ENCODE results near the gene LAYN. TPM values are rescaled to one million over a fixed set of nuclear protein-coding genes. Genes with fewer than 3 reads are reported as not detected.

LAYN gene
- 366 and 437 TPM in 2 replicates for polyA plus RNA-seq (2012; rRNA removed)
- 389 and 422 TPM in 2 replicates for polyA plus RNA-seq (2012; cell fraction: cytosol; rRNA removed)
- 219 and 356 TPM in 2 replicates for polyA plus RNA-seq (2012; cell fraction: nucleus; rRNA removed)

- Histone ChIP-seq H3K4me2 (peak within 1 kb of the TSS; percentile 94), H3K79me2 (ENCODE audit: insufficient read depth) (peaks cover 62% of the 10 kb centered on the region), H3K27me3 (ENCODE audit: insufficient read depth) (no peaks in the 10 kb centered on the region), H3K4me1 (ENCODE audit: control insufficient read depth in 1 of 2, insufficient read depth in 2 of 2, low read depth in 1 of 2, low read length in 1 of 2) (peaks cover 12 to 34% of the 10 kb centered on the region in 2 experiments; a peak in 3 of 4 replicates), H3K4me3 (ENCODE audit: low read depth in 2 of 2, low read length in 1 of 2) (peak within 1 kb of the TSS; percentile 80 to 82), H2AFZ (ENCODE audit: low read depth) (peak within 1 kb of the TSS; percentile 57), H3F3A (replicated peaks; ENCODE audit: insufficient read depth) (peaks cover 11% of the 10 kb centered on the region), H3K9me2 (no peaks in the 10 kb centered on the region), H3K36me3 (replicated peaks in 1 of 2; ENCODE audit: control insufficient read depth in 1 of 2, insufficient read depth in 2 of 2, low read length in 1 of 2) (peaks cover 25 to 35% of the 10 kb centered on the region in 2 experiments), H3K9me3 (no peaks in the 10 kb centered on the region), H4K20me1 (ENCODE audit: insufficient read depth) (peaks cover 12% of the 10 kb centered on the region), H3K27ac (ENCODE audit: low read depth in 2 of 2, low read length in 1 of 2) (peak within 1 kb of the TSS; percentile 81 to 95), H3K9ac (peak within 1 kb of the TSS; percentile 98)
- POLR2A ChIA-PET = no interaction called here
- TF ChIP-seq USF2 (IDR thresholded peaks at IDR 0.05; ENCODE audit: borderline replicate concordance, low read depth, low read length) = no peak
- TF ChIP-seq MEF2A (IDR thresholded peaks at IDR 0.05; ENCODE audit: borderline replicate concordance, low read depth) = no peak
- TF ChIP-seq TEAD4 (IDR thresholded peaks at IDR 0.05; ENCODE audit: borderline replicate concordance, insufficient read depth) = no peak
- no peak for TF ChIP-seq ELF1 (IDR thresholded peaks at IDR 0.05)
- no peak for TF ChIP-seq USF1 (IDR thresholded peaks at IDR 0.05; ENCODE audit: borderline replicate concordance, low read depth)
- TF ChIP-seq GATA2 (CRISPR knock-in tag; IDR thresholded peaks at IDR 0.05) = no peak
- no peak for TF ChIP-seq CHD2 (IDR thresholded peaks at IDR 0.05; ENCODE audit: low read length, partially characterized antibody)
- TF ChIP-seq NRF1 (IDR thresholded peaks at IDR 0.05; ENCODE audit: low read depth, low read length) = no peak
- TF ChIP-seq FOSL2 (IDR thresholded peaks at IDR 0.05; ENCODE audit: borderline replicate concordance, low read depth) = no peak
- no peak for TF ChIP-seq JUND (IDR thresholded peaks at IDR 0.05)
- TF ChIP-seq MXI1 (IDR thresholded peaks at IDR 0.05; ENCODE audit: low read depth, low read length) = no peak
- peak; percentile 32 for TF ChIP-seq POLR2AphosphoS5 (IDR thresholded peaks at IDR 0.05; ENCODE audit: low read depth, low read length)
- TF ChIP-seq MAX (IDR thresholded peaks at IDR 0.05; ENCODE audit: low read depth) = no peak
- no peak; the same call in 1 of the 2 replicates for TF ChIP-seq SIN3A (IDR thresholded peaks at IDR 0.05; ENCODE audit: borderline replicate concordance, low read depth, low read length)
- no peak for TF ChIP-seq EP300 (IDR thresholded peaks at IDR 0.05; ENCODE audit: borderline replicate concordance in 1 of 2, low read depth in 1 of 2, low read length in 1 of 2)
- peak; percentile 88; the same call in 1 of the 2 replicates for TF ChIP-seq TAF1 (IDR thresholded peaks at IDR 0.05; ENCODE audit: borderline replicate concordance, low read depth, low read length)
- TF ChIP-seq GABPA (IDR thresholded peaks at IDR 0.05; ENCODE audit: low read depth) = no peak
- TF ChIP-seq PBX3 (IDR thresholded peaks at IDR 0.05) = peak; percentile 20; the same call in 1 of the 2 replicates
- TF ChIP-seq NFIC (IDR thresholded peaks at IDR 0.05; ENCODE audit: borderline replicate concordance) = no peak
- TF ChIP-seq RAD21 (IDR thresholded peaks at IDR 0.05; ENCODE audit: low read length) = no peak
- TF ChIP-seq REST (IDR thresholded peaks at IDR 0.05; ENCODE audit: low read depth, low read length) = peak; percentile 18; the same call in 1 of the 2 replicates
- no peak for TF ChIP-seq CTCF (IDR thresholded peaks at IDR 0.05)
- no peak for TF ChIP-seq SMC3 (IDR thresholded peaks at IDR 0.05; ENCODE audit: low read depth, low read length)
- TF ChIP-seq FOXM1 (IDR thresholded peaks at IDR 0.05; ENCODE audit: low read depth) = no peak
- WGBS (ENCODE audit: low lambda C conversion rate) = 42% methylated on average over 35 of the region's 70 CpGs
- DNase-seq = peak; percentile 86
- CTCF ChIA-PET = interaction anchor here (0.9 to 2.1 kb wide), 6 partner anchors 20 to 86 kb away, joined by 3 to 6 read pairs (median 3); no protein-coding TSS in a partner anchor
These were observed at the start of gene LAYN for GRCh38 chr11:111540114-111540936. TSS of gene LAYN (plus strand) at chr11:111540720. CDS start at chr11:111540844, 124 bp downstream.
